MG63 (cell line): ENCODE results near the gene ALDH18A1. TPM values are rescaled to one million over a fixed set of nuclear protein-coding genes. Genes with fewer than 3 reads are reported as not detected.

Experiments
- DNase-seq: peaks from one replicate; pipeline ENCODE4 v3.0.0-alpha.2; 2020
- H3K27me3 ChIP-seq: fragments of 250-450 bp; sonication (Bioruptor Pico); 2 replicates; pipeline ENCODE4 v1.5.1; 2020; ENCODE audit warnings: mild to moderate bottlenecking, moderate library complexity
- H3K36me3 ChIP-seq: fragments of 250-450 bp; sonication (Bioruptor Pico); 2 replicates; pipeline ENCODE4 v1.5.1; 2020; ENCODE audit warnings: mild to moderate bottlenecking, moderate library complexity
- H3K4me3 ChIP-seq: fragments of 250-450 bp; sonication (Bioruptor Pico); 2 replicates; pipeline ENCODE4 v1.5.1; 2020; ENCODE audit warnings: mild to moderate bottlenecking, moderate library complexity
- H3K9me3 ChIP-seq: fragments of 250-450 bp; sonication (Bioruptor Pico); 2 replicates; pipeline ENCODE4 v1.5.1; 2020; ENCODE audit warnings: mild to moderate bottlenecking, moderate library complexity
- total RNA-seq: library from RNA; depleted of rRNA; stranded (reverse); fragments of >200 nt; shearing (Covaris generic); gene quantifications from 2 replicates; pipeline ENCODE4 v1.2.3, GENCODE V29; 2014; ENCODE audit warnings: low replicate concordance

Gene ALDH18A1
- total RNA-seq, 1 experiment from 2014 or later, result 149 TPM

DNA sequence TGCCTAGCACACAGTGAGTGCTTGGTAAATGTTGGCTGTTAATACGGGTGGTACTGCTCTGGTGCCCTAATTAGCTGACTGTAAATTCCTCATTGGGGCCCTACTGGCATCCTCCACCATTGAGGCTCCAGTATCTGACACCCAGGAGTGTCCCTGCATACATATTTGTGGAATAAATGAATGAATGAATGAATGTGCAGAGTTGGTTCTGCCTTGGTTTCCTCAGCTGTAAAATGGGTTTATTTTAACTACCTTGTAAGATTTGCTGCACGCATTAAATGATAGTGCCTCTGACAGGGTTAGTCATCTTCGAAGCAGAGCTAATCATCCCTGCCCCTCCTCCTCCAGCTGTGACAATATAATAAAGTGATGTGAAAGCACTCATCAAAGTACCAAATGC lies 45.8 kb downstream of the ALDH18A1 start:
- no peaks in the 10 kb centered on the region for H3K27me3 ChIP-seq
- no peaks in the 10 kb centered on the region for H3K9me3 ChIP-seq
- DNase-seq, result no peak
- H3K4me3 ChIP-seq, result no peak overlapping the region
- peaks cover 77% of the 10 kb centered on the region for H3K36me3 ChIP-seq

DNA sequence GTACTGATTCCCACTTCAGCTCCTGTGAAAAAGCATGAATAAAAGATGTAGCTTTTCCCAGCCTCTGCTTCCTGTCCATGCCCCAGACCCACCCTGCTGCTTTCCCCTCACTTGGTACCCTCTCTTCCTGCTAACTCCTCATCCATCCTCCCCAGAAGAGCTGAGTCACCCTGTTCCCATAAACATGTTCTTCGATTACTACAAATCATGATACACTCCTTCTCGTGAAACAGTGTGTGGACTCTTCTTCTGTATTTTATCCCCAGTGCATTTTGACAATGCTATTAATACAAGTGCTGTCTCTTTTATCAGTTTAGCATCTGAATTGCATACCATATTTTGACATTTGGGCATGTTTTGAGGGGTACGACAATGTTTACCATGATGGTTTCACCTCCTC lies 49.6 kb downstream of the ALDH18A1 start:
- H3K36me3 ChIP-seq, result peaks cover 41% of the 10 kb centered on the region
- no peaks in the 10 kb centered on the region for H3K27me3 ChIP-seq
- no peak for DNase-seq
- no peak overlapping the region for H3K4me3 ChIP-seq
- H3K9me3 ChIP-seq, result no peaks in the 10 kb centered on the region

DNA sequence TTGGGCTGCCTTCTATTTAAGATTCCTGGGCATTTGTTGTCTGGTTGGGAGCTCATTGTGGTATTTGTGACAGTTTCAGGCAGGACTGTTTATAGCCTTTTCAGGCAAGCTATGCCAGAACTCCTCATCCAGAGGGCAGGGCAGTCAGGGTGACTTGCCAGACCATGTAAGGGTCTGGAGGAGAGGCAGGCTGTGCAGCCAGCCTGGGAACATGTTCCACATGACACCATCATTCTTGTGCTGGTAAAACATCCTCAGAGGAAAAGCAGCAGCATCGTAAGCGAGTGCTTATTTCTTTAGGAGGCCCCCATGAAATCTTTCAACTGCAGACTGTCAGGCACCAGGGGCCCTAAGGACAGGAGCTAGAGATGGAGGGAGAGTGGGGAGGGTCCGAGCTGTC lies 51.3 kb downstream of the ALDH18A1 start:
- H3K36me3 ChIP-seq, result peaks cover 26% of the 10 kb centered on the region
- no peaks in the 10 kb centered on the region for H3K9me3 ChIP-seq
- no peak for DNase-seq
- H3K27me3 ChIP-seq, result no peaks in the 10 kb centered on the region
- H3K4me3 ChIP-seq, result no peak overlapping the region

DNA sequence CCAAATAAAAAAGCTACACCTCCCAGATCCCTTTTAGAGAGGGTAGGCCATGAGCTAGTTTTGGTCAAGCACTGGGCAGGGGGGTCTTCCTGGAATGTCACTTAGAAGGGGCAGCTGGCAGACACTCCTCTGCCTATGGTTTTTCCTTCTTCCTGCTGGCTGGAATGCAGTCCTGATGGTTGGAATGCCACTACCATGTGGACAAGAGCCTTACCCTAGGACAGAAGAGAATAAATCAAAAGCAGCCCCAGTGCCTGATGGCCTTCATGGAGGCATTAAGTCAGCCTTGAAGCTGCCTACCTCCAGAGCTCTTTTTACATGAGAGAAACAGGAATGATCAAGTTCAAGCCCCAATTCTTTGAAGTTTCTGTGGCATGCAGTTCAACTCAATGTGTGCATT lies 51.9 kb downstream of the ALDH18A1 start:
- Histone ChIP-seq H3K27me3 (no peaks in the 10 kb centered on the region), H3K4me3 (no peak overlapping the region), H3K9me3 (no peaks in the 10 kb centered on the region), H3K36me3 (peaks cover 21% of the 10 kb centered on the region)
- DNase-seq, result no peak

DNA sequence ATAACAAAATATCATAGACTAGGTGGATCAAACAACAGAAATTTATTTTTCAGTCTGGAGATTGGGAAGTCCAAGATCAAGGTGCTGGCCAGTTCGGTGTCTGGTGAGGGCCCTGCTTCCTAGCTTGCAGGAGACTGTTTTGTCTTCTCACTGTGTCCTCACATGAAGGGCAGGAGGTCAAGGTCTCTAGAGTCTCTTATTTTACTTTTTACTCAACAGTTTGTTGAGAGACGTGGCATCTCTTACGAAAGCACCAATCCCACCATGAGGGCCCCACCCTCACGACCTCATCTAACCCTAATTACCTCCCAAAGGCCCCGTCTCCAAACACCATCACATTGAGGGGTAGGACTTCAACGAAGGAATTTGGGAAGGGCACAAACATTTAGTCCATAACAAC lies 54.1 kb downstream of the ALDH18A1 start:
- no peak for DNase-seq
- Histone ChIP-seq H3K4me3 (no peak overlapping the region), H3K36me3 (peaks cover 9% of the 10 kb centered on the region), H3K27me3 (no peaks in the 10 kb centered on the region), H3K9me3 (no peaks in the 10 kb centered on the region)

DNA sequence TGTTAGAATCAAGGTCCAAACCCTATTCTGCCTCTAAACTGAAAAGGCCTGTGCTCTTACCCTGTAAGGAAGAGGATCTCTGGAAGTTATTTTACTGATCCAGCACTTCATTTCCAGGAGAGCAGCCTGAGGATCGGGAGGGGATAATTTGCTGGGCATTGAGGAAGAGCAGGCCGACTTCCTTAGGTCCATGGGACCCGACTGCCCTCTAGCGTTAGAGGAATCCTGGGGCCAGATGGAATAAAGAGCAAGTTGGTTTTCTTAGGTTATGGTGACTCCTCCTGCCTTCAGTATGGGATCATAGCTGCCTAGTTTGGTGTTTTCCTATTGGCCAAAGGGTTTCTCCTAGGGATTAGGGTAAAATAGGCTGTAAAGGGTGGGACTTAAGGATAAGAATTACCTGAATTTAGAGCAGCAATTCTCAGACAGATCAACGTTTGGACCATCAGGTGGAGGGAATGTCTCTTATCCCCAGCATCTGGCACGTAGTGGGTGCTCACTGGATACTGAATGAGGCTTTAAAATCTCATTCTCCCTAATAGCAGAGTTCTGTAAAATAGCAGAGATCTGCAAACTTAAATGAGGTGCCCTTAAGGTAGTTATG lies 55.3 kb downstream of the ALDH18A1 start:
- H3K27me3 ChIP-seq, result no peaks in the 10 kb centered on the region
- peaks cover 3% of the 10 kb centered on the region; the same call in 1 of the 2 replicates for H3K36me3 ChIP-seq
- peak; percentile 59 for DNase-seq
- no peaks in the 10 kb centered on the region for H3K9me3 ChIP-seq
- H3K4me3 ChIP-seq, result no peak overlapping the region

DNA sequence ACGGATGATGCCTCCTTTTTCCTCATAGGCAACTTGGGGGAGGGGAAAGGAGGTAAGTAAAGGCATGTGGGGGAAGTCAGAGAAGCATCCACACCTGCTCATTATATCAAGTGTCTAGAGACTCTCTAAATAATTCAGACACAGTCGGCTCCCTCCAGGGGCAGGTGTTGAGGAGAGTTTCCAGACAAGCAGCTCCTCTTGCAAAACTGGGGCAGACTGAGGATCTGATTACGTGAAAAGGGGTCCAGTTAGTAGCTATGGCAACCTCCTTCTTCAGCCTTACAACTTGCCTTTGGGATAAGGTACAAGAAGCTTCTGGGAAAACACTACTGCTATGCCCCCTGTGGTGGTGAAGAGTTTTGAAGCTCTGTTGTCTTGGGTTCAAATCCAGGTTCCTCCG lies 56.4 kb downstream of the ALDH18A1 start:
- no peaks in the 10 kb centered on the region for H3K36me3 ChIP-seq

DNA sequence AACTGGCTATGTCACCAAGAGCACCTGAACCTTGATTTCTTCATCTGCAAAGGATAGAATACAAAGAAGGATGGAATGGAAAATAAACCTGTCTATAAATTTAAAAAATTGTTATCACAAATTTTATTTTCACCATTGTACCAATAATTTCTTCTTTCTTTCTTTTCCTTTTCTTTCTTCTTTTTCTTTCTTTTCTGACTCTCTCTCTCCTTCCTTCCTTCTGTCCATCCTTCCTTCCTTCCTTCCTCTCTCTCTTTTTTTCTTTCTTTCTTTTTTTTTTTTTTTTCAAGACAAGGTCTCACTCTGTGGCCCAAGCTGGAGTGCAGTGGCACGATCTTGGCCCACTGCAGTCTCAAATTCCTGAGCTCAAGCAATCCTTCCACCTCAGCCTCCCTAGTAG lies 58.7 kb downstream of the ALDH18A1 start:
- Histone ChIP-seq H3K27me3 (no peaks in the 10 kb centered on the region), H3K4me3 (no peak overlapping the region), H3K36me3 (no peaks in the 10 kb centered on the region), H3K9me3 (no peaks in the 10 kb centered on the region)
- DNase-seq, result no peak

More for the DNA sequence above, 56.4 kb downstream of the ALDH18A1 start:
- Histone ChIP-seq H3K9me3 (no peaks in the 10 kb centered on the region), H3K4me3 (no peak overlapping the region), H3K27me3 (no peaks in the 10 kb centered on the region)
- no peak for DNase-seq

DNA sequence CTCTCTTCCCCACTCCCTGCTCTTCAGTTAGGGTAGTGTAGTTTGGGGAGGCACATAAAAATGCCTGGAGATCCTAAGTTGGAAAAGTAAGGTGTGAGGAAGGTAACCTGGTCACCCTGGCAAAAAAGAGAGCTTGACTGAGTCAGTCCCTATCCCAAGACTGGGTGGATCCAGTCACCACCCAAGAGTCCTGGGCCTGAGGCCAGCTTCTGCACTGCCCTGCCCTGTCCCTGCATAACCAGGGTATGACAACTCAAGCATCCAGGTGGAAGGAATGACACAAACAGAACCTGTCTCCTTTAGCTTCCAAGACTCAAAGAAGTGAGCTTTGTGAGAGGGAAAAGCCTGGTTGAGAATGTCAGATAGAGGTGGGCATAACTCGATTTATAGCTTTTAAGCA lies 68.5 kb downstream of the ALDH18A1 start:
- H3K36me3 ChIP-seq, result no peaks in the 10 kb centered on the region
- H3K9me3 ChIP-seq, result no peaks in the 10 kb centered on the region
- peaks cover 4% of the 10 kb centered on the region for H3K27me3 ChIP-seq
- H3K4me3 ChIP-seq, result no peak overlapping the region
- no peak for DNase-seq

DNA sequence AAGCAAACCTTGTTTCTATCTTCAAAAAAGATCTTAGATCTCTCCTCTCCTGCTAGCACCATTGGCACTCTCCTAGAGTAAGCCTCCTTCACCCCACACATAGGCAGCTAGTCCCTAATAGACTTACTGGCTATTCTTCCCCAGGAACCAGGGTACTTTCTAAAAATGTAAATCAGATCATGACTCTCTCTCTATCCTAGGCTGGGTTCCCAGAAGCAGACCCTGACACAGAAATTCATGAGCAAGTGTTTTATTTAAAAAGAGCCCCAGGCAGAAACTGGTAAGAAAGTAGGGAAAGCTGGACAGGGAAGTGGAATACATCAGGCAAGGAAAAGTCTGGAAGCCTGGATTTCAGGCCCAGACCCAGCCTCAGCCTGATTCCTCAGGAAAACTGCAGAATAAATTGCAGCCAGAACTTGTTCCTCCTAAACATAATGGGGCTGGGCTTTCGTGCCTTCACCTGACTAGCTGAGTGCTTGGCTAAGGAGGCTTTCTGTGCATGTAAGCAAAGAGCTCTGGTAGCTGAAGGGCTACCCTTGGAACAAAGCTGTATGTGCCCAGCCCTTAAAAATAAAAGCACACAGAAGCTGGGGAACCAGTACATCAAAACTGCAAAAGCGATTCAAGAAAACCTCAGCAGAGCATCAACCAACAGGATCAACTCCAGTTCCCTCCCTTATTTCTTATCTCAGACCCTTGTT lies 76.5 kb downstream of the ALDH18A1 start:
- H3K36me3 ChIP-seq, result no peaks in the 10 kb centered on the region
- peaks cover 5% of the 10 kb centered on the region; the same call in 1 of the 2 replicates for H3K27me3 ChIP-seq
- DNase-seq, result no peak
- no peaks in the 10 kb centered on the region for H3K9me3 ChIP-seq
- H3K4me3 ChIP-seq, result no peak overlapping the region

DNA sequence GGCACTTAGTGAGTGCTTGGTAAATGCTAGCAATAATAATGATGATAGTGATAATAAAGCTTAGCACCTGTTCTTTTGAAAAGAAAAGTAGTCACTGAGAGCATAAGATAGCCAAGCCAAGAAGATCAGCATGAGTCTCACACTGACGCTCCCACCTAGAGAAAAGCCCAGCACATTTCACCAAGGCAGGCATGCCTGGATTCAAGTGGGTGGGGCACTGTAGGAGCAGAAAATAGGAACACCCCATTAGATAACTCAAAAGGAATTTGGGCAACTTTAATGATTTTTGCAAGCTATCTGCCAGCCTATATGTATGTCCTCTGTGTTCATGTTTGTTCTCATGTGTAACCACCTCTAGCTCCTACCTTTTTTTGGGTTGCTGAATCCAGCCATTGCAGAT lies 77.2 kb downstream of the ALDH18A1 start:
- H3K27me3 ChIP-seq, result peaks cover 5% of the 10 kb centered on the region; the same call in 1 of the 2 replicates
- no peak for DNase-seq

DNA sequence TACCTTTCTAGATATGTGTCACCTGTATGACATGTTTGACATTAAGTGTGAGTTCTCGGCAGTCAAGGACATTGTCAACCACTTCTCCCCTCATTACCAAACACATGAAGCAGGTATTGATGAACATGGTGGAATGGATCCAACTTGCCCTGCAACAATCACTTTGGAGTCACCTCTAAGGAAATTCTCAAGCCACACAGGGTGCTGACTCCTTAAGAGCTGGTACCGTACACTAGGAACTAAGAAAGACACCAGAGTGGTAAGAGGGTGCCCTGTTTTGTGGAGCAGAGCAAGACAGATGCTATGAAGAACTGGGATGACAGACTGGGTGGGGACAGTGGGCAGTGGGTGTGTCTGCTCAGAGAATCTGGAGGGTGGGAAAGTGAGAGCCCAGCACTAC lies 77.9 kb downstream of the ALDH18A1 start:
- Histone ChIP-seq H3K27me3 (peaks cover 5% of the 10 kb centered on the region; the same call in 1 of the 2 replicates), H3K9me3 (no peaks in the 10 kb centered on the region), H3K36me3 (no peaks in the 10 kb centered on the region)

More for the DNA sequence above, 77.2 kb downstream of the ALDH18A1 start:
- H3K4me3 ChIP-seq, result no peak overlapping the region
- no peaks in the 10 kb centered on the region for H3K36me3 ChIP-seq
- H3K9me3 ChIP-seq, result no peaks in the 10 kb centered on the region

DNA sequence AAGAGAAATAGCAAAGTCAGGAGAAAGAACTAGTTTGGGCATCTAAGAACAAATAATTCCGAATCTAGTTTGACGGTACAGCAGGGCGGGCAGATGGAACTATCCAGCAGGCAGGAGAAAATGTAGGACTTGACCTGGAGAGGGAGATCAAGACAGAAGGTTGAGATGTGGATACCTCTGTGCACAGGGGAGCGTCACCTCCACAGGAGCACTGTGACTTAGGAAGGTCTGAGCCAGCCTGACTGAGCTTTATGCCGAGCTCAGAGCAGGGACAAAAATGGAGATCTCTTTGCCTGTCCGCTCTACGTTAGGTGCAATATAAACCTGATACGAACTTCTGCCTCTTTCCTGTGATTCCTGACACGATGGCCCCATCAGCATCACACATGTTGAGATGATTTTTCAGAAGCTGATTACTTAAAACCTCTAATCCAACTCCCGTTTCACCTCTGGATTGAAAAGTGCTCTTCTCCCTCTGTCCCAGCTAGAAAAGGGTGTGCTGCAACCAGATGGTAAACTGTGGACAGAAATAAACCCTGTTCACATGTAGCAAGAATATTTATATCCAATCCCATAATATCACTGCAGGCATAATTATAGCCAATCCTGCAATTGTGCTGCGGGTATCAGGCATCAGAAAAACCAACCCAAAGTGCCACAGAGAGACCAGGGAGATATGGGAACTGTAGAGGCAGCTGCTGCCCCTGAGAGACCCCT lies 81.7 kb downstream of the ALDH18A1 start:
- Histone ChIP-seq H3K4me3 (no peak overlapping the region), H3K9me3 (no peaks in the 10 kb centered on the region), H3K27me3 (peaks cover 3% of the 10 kb centered on the region; the same call in 1 of the 2 replicates), H3K36me3 (no peaks in the 10 kb centered on the region)
- no peak for DNase-seq

More for the DNA sequence above, 77.9 kb downstream of the ALDH18A1 start:
- H3K4me3 ChIP-seq, result no peak overlapping the region
- no peak for DNase-seq

DNA sequence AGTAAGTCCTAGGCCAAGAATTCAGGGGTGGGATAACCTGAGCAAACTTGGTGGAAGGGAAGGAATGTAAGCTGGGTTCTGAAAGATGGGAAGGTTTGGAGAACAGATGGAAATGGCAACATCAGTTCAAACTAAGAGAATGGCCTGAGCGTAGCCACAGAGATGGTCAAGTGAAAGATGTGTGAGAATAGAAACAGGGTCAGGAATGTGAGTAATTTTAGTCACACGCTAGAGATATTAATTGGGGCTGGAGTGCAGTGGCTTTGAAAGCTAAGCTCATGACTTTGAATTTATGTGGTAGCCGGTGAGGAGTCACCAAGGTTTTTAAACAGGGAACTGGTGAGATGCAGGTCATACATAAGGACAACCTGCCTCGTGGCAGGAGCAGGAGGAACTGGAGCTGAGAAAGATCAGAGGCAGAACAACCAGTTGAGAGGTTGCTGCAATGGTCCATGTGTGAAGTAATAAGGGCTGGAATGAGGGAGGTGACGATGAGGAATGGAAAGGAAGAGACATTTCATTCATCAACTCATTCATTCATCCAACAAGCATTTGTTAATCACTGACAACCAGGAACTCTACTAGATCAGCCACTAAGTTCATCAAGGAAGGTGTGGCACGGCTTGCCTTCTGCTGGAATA lies 82.4 kb downstream of the ALDH18A1 start:
- Histone ChIP-seq H3K4me3 (no peak overlapping the region), H3K9me3 (no peaks in the 10 kb centered on the region), H3K36me3 (no peaks in the 10 kb centered on the region), H3K27me3 (no peaks in the 10 kb centered on the region)
- no peak for DNase-seq

DNA sequence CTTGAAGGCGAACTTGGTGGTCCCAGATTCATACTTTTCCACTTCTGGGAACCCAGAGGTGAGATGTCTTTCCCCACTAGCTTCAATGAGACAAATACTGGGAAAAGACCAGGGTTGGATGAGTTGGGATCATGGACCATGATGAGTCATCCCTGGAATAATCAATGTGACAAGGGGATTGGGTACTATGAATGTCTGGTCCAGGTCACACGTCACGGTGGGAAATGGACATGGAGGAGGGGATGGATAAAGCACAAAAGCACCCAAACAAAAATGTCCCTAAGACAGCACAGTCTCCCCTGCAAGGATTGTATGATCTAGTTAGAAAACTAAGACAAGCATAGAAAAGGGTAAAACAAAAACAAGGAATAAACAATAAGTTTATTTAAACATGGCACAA lies 83.0 kb downstream of the ALDH18A1 start:
- DNase-seq, result no peak
- Histone ChIP-seq H3K36me3 (no peaks in the 10 kb centered on the region), H3K4me3 (no peak overlapping the region), H3K9me3 (no peaks in the 10 kb centered on the region), H3K27me3 (no peaks in the 10 kb centered on the region)

DNA sequence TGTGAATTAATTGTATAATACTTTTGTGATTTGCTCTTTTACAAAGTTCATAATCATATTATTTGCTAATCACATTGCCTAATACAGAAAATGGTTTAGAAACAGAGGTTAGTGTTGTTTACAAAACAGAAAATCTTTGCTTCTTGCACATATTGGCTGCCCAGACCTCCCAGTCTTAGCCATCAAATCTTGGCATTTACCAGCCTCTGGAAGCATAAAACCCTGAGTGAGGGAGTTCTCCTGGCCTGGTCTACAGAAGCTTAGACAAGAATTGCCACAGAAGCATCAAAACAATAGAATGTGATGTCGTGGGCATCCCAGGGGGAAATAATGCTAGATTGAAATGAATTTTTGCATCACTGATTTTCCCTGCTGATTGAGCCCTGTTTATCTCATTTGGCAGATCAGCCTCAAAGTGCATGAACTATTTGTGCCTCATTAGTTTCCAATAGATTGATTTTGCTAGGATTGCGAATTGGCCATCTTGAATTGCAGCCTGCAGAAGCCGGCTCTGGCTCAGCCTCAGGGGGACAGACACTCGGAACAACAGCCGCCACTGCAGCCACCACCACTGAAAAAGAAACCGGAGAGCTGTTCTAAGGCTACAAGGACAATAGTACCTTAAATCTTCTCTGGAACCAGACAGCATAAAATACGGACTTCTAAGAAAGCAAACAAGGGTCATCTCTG lies 84.2 kb downstream of the ALDH18A1 start:
- no peak for DNase-seq
- no peaks in the 10 kb centered on the region for H3K27me3 ChIP-seq
- no peaks in the 10 kb centered on the region for H3K36me3 ChIP-seq
- H3K4me3 ChIP-seq, result no peak overlapping the region
- H3K9me3 ChIP-seq, result no peaks in the 10 kb centered on the region

DNA sequence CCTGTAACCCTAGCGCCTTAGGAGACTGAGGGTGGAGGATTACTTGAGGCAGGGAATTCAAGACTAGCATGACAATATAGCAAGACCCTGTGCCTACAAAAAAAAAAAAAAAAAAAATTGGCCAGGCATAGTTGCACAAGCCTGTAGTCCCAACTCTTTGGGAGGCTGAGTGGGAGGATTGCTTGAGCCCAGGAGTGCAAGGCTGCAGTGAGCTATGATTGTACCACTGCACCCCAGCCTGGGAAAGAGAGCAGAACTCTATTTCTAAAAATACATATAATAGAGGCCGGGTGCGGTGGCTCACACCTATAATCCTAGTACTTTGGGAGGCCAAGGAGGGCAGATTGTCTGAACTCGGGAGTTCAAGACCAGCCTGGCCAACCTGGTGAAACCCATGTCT lies 85.1 kb downstream of the ALDH18A1 start:
- Histone ChIP-seq H3K4me3 (no peak overlapping the region), H3K9me3 (no peaks in the 10 kb centered on the region), H3K36me3 (no peaks in the 10 kb centered on the region), H3K27me3 (no peaks in the 10 kb centered on the region)
- DNase-seq, result no peak
